SK-N-DZ (cell line): ENCODE results near the gene PRR16.

Experiments
- DNase-seq: peaks from one replicate; pipeline ENCODE4 v3.0.0-alpha.2; 2015; ENCODE audit warnings: low spot score

Gene PRR16

DNA sequence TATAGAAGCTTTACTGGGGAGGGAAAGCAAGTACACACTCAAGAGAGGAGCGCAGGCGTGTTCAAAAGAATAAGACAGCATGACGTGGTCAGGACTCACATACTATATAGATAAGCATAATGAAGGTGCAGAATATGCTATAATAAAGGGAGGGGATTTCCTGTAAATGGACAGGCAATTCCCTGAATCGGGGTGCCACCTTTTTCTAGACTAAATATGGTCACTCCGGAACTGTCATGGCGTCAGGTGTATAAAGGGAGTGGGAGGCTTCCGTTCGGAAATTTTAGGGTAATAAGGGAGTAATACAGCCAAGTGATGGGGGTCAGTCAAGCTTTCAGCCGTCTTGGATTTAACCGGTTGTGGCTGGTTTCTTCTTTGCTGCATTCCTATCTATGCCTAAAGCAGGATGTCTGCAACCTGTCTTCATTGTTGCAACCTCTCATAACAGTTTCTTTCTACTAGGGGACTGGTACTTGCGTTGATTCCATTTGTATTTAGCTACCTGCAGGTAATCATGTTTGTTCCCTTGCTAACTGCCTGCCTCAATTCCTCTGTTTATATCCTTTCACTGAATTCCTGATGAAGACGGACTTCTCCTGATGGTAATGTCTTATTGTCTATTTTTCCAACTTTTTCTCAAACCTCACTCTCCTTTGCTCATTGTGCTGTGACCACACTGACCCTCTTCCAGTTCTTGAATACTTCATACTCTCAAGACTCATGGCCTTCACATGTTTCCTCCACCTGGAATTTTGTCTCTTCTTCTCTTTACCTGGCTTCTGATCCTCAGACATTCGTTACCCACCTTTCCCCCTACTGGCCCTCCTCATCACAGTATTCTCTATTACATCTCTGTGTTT lies 48.9 kb downstream of the PRR16 start:
- no peak for DNase-seq

- no peak for DNase-seq
Observed at GRCh38 chr5:120516805-120517204, 52.7 kb downstream of the PRR16 start.

GRCh38 chr5:120517607-120518252 lies 53.6 kb downstream of the PRR16 start:
- no peak for DNase-seq

DNA sequence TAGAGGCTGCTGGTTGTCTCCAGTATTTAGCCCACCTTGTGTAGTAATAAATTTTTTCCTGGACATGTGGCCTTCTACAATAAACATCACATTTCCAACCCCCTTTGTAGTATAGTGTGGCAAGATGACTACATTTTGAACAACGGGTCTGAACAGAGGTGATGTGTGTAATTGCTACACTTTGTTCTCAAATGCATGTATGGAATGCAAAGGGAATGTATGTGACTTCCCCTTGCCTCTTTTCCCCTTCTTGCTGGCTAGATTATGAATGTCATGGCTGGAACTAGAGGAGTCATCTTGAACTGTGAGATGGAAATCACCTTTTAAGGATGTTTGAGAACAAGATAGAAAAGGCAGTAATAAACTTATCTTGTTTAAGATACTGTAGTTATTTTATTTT lies 54.5 kb downstream of the PRR16 start:
- DNase-seq = no peak

DNA sequence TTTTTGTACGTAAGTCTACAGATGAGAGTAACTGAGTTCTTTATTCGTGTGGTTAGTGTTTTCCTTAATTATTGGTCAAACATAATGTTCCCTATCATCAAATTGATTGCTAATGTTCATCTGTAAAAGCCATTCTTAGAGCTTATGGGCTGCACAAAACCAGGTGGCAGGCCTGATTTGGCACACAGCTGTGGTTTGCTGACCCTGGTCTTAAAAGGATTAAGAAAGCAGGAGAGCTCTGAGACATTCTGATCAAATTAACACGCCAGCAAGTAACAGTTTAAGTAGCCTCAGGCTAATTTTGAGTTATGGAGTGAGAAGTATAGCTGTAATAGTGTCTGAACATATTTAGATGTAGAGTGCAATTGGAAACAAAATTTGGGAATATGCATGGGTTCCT lies 63.2 kb downstream of the PRR16 start:
- DNase-seq = peak; percentile 39

GRCh38 chr5:120528609-120529008 lies 64.5 kb downstream of the PRR16 start:
- DNase-seq = no peak

DNA sequence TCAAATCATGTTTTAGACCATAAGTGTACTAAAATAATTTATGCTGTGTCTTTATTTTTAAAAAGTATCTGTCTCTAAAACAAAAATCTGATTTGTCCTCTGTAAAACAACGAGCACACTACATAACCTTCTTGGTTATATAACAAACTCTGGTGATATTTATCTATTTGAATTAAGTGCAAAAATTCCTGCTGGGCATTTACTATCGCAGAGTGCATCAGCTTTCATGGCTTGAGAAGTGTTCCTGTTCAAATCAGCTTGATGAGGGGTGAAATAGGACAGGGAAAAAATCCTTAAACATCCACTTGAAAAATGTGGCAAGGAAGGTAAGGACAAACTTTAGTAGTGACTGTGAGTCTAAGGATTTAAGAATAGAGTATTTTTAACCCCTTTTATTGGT lies 65.3 kb downstream of the PRR16 start:
- no peak for DNase-seq

DNA sequence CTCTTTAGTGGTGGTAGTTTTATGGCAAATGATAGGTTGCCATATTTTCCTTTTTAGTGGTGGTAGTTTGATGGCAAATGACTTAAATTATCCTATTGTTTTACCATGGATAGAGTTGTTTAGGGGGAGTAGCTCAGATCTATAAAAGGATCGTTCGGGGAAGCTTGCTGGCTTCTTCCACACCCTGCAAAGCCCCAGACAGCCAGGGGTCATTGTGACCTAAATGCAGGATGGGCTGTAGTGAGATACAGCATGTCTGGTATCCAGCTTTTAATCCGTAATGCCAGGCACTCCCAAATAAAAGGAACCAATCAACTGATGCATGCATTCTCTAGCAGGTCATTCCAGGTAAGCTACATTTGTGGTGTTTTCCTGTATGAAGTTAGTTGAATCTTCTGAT lies 67.1 kb downstream of the PRR16 start:
- DNase-seq = no peak

GRCh38 chr5:120532835-120533234 lies 68.7 kb downstream of the PRR16 start:
- DNase-seq = peak; percentile 30

GRCh38 chr5:120533581-120533980 lies 69.5 kb downstream of the PRR16 start:
- DNase-seq = no peak

DNA sequence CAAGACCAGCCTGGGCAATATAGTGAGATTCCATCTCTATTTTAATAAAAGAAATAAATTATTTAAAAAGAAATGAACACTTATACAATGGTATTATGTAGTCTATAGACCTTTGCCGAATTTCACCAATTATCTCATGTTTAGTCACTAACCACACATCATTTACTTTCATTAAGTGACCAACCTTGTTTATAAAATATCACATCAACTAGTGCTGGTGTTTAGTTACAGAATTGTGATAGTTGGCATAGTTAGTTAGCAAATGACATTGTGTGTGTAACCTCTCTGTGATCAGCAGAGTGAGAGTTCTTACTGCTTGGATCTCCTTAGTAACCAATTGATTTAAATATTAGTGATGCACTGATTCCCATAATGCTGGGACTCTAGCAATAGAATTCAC lies 71.8 kb downstream of the PRR16 start:
- DNase-seq = no peak

- no peak for DNase-seq
Observed at GRCh38 chr5:120538149-120538548, 74.0 kb downstream of the PRR16 start.

DNA sequence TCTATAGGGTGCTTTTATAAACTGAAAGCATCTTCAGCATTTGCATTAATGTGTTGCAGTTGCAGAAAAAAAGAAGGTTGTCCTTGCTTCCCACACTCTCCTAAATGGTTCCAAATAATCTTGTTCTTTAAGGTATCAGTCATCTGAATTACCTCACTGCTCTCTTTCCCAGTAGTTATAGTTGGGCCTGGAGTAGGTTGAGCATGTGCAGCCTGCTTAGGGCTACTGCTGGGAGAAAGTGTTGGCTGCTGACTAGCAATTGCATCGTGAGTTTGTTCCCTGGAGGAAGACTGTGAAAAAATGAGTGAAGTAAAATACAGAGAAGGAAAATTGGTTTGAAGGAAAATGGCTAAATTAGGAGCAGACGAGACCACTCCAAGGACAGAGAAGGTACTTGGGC lies 74.5 kb downstream of the PRR16 start:
- no peak for DNase-seq

- no peak for DNase-seq
Observed at GRCh38 chr5:120539471-120539870, 75.4 kb downstream of the PRR16 start.

- DNase-seq = no peak
Observed at GRCh38 chr5:120540097-120540496, 76.0 kb downstream of the PRR16 start.

- no peak for DNase-seq
Observed at GRCh38 chr5:120544043-120544442, 79.9 kb downstream of the PRR16 start.

GRCh38 chr5:120545007-120545406 lies 80.9 kb downstream of the PRR16 start:
- no peak for DNase-seq

- no peak for DNase-seq
Observed at GRCh38 chr5:120545951-120546350, 81.9 kb downstream of the PRR16 start.

DNA sequence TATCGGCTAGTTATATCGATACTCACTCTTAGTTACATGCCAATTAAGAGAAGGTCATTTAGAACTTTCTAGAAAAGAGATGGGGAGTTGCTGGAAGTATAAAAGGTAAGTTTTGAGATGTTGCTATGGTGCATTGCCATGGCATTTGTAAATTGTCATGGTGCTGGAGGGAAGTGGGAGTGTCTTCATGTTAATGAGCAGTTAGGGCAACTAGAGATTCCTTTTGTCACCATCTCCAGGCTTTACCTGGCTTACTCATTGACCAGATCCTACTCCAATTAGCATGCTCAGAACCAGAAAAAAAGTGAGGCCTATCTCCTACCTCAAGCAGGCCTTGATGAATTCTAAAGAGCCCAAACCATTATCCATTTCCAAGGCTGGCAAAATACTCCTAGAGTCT lies 82.8 kb downstream of the PRR16 start:
- no peak for DNase-seq

- DNase-seq = no peak
Observed at GRCh38 chr5:120550358-120550757, 86.3 kb downstream of the PRR16 start.

DNA sequence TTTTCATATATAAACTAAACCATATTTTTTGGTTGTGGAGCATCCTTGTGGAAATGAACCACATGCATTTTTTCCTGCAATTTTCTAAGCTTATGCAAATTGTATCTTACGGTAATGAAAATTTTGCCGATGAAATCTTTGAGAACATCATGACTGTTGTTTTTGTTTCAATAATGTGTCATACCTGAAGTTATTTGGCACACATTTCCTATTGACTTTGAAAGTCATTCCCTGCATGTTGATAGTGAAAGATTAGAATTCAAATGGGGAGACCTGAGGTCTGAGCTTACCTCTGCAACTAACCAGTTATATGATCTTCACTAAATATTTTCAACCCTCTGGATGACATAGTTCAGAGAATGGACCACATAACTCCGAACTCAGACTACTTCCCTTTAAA lies 88.5 kb downstream of the PRR16 start:
- no peak for DNase-seq

DNA sequence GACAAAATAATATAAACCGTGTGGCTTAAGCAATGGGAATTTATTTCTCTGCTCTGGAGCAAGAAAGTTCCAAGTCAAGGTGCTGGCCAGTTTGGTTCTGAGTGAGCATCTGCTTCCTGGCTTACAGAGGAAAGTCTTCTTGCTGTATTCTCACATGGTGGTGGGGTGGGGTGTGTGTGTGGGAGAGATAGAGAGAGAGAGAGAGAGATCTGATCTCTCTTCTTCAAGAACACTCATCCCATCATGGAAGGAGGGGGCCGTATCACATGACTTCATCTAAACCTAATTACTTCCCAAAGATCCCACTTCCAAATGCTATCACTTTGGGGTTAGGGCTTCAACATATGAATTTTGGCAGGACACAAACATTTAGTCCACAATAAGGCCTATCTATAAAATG lies 91.2 kb downstream of the PRR16 start:
- DNase-seq = no peak

- DNase-seq = no peak
Observed at GRCh38 chr5:120564013-120564412, 99.9 kb downstream of the PRR16 start.
